HS-5 (cell line): ENCODE data around the gene FNIP2.

Experiments
- DNase-seq: peaks from one replicate; pipeline ENCODE4 v3.0.0-alpha.2; 2012; ENCODE audit warnings: low read depth

Gene FNIP2

DNA sequence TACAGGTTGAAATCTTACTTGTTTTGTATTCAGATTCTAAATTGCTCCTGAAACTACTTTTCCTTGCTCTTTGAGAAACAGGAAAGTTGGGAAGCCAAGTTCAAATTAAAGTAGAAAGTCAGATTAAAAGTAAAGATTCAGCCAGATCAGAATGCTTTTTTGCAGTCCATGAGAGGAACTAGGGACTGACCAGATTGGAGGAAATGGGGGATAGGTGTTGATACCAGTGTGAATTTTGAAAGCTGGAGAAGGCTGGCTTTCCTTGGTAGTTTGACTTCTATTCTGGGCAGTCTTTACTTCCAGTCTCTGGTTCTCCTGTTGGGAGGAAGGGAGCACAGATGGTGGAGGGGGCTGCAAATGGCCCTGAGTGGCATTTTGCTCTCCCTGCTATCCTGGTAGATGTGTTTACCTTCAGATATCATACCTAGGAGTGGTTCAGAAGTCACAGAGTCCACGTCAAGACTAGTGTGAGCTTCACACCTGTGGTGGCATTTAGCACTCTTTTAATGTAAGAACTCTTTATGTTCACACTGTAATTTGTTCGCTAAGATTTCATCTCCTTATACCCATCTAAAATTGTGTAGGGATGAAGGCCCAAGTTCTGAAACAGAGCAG is 68.8 kb downstream of the FNIP2 start:
- no peak for DNase-seq

DNA sequence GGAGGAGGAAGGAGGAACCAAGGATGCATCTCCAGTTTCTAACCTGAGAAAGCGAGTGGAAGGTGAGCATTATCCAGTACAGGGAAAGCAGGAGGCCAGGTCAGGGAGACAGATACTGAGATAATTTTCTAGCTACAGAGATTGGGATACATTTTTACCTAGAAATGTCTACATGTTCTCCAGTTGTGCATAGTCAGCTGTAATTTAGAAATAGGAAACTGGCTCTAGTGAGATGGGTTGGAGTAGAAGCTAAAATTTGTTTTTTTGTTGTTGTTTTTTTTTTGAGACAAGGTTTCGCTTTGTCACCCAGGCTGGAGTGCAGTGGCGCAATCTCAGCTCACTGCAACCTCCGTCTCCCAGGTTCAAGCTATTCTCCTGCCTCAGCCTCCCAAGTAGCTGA is 71.3 kb downstream of the FNIP2 start:
- no peak for DNase-seq

DNA sequence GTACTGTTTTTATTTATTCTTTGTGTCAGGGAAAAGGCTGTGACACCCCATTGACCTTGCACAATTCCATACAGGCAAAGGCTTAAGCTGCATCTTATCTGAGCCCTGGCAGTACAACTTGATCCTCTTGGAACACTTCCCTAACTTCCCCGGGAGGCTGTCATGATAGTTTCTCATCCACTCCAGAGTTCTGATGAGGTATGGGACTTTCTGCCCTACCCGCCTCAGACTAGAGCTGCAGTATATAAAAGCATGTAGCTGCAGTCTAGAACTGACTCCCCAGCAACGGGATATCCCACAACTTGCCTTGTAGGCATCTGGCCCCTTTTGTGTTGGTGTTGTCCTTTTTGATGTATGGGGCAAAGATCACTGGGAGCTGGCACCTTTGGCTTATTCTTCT is 72.7 kb downstream of the FNIP2 start:
- DNase-seq: no peak

DNA sequence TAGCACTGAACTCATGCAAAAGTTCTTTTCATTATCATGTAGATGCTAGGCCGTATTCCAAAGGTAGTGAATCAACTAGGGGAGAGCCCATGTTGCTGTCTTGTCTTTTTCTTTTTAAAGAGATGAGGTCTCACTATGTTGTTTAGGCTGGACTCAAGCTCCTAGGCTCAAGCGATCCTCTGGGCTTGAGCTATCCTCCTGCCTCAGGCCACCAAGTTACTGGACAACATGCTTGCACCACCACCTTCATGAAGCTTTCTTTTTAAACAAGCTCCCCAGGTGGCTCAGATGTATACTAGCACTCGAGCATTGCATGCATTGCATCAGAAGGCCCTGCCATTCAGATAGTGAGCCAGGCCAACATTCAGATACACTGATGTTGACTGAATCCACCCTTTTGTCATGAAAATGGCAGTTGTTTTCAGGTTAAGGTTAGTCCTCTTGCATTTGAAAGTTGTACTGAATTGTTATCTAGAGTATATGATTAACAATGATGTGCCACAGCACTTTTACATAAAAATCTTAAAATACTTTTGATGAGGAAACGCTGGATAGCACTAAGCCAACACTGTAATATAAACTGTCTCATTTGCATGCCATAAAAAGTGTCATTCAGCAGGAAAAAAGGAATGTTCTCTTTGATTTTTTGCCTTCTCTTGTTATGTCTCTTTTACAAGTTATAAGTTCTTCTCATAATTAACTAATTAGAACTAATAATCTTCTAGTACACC is 76.7 kb downstream of the FNIP2 start:
- DNase-seq: no peak

DNA sequence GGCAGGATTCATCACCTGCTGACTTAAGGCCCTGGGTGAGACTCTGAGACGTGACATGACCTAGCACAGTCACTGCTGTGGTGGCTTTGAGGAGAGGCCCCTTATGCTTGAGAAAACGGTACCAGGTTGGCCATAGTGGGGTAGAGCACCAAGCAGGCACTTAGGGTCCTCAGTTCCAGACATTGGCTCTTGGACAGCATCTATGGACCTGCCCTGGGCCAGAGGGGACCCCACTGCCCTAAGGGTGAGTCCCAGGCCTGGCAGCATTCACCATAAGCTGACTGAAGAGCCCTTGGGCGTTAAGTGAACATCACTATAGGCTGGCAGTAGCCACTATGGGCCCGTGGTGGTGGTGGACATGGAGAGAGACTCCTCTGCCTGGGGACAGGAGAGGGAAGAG is 78.7 kb downstream of the FNIP2 start:
- no peak for DNase-seq

DNA sequence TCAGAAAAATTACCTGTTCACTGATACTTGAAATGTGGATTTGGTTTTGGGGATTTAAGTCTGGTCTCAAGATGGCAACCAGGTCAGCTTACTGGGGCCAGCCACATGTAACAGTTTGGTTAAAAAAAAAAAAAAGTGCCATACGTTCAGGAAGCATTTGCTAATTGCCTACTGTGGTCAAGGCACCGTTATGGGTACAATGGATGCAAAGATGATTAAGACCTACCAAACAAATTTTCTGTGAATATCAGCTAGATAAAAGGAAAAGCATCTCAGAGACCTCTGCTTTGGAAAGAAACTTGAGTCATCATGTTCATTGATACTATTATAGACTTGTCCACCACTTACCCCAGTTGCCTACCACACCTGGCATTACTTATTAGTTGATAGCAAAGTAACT is 80.9 kb downstream of the FNIP2 start:
- no peak for DNase-seq

DNA sequence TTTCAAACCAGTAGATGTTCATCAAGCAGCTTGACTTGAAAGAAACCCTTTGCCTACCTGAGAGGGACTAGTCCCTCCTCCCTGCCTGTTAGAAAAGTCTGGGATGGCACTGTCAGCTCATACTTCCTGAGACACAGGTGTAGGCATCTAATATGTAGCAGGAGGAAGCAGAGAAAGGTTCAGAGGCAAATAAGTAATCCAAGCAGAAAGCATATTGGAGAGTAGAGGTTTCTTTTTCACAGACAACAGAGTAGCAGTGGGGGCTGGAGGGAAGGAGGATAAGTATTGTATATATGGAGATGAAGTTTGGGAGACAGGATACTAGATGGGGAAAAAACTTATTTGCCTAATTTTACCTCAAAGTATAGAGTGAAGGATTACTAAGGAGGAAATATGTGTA is 81.5 kb downstream of the FNIP2 start:
- DNase-seq: no peak

DNA sequence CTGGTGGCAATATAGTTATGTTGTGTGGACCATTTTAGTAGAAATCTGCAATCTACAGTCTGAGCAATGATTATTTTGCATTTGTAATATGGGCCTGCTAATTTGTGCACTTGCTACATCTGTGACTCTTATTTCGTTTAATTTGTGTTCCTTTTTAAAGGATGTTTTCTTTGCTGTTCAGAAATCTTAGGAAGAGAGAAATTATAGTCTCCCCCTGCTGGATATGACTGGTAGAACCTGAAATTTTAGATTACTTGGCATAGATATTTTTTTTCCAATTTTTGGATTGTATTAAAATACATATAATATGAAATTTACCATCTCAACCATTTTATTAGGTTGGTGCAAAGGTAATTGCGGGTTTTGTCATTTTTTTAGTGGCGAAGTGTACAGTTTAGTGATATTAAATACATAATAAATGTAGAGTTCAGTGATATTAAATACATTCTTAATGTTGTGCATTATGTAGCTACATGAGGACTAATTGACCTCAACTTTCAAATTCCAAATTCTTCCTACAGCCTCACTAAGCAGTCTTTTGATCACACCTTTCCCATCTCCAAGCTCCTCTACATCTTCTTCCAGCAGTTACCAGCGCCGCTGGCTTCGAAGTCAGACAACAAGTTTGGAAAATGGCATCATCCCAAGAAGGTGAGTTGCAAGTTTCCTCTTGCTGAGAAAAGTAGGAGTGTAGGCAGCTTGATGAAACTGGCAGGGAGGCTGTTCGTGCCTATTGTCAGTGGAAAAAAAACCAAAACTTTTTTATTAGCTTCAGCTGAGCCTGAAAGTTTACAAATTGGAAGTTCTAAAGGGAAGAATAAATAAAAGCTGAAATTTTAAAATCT is 82.2 kb downstream of the FNIP2 start:
- no peak for DNase-seq

DNA sequence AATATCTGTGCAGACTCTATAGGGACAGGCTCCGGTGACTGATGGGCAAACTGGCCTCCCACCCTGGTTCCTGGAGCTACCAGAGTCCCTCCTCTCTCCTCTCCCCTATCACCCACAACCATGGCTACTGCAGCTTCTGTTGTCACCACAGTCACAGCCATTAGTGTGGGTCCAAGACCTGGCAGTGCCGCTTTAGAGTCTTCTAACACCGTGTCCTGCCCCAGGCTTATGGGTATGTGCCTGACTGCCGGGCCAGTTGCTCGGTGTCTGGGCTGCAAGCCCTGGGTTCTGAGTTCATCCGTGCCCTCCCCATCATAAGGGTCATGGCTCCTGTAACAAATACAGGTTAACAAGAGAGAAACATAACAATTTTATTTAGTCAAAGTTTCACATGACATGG is 85.4 kb downstream of the FNIP2 start:
- DNase-seq: no peak

DNA sequence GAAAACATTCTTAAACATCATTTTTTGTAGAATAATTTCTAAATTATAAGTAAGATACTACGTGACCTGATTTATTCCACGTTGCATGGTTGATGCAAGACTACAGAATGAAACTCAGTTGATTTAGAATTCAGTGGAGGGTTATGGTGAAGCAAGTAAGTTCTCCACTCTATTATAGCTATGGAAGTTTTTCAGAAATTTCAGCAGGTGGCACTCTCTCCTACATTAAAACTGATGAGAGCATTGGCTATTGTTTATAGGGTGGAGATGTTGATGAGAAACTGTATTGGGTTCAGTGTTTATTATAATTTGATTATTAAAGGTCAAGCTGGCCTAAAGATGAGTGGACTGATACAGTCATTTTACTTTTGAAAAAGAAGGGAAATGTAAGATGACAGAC is 88.0 kb downstream of the FNIP2 start:
- no peak for DNase-seq

DNA sequence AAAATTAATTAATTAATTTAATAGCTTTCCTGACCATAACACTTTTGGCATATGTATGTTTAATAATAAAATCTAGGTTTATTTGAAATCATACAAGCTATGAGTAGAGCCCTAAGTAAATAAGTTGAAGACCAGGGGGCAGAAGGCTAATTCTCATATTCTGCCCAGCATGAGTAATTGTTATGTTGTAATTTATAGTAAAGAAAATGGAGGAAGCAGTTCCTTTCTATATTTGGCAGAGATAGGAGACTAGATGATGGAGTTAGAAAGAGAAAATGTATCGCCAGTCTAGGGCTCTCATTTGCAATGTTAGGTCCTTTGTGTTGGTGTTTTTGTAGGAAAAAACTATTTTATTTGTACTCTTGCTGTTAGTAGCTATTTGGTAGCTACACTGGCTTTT is 89.1 kb downstream of the FNIP2 start:
- DNase-seq: no peak

DNA sequence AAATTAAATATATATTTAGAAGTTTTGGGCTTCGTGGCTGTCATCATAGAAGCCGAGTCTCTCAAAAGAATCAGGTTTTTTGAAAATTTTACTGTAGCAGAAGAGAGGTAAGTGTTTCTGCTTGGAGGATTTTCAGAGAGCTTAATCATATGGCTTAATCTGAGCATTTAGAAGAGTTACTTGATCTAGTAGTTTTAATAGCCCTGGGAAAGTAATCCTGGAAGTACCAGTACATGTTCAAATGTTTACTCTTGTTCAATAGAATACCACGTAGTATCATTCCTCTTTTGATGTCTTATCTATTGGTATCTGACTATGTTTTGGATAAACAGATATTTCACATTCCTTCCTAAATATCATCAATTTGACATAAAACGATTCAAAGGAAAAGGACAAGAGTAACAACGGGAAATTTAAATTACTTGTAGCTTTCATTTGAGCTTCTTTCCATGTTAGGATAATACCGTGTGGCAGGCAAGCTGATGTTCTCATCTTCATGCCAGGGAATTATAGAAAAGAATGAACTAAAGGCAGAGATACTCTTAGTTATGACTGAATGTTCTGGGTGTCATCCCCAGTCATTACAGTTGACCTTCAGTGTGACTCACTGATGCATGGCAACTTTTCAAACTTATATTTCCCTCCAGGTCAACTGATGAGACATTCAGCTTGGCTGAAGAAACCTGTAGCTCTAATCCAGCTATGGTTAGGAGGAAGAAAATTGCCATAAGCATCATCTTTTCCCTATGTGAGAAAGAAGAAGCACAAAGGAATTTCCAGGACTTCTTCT is 89.8 kb downstream of the FNIP2 start:
- DNase-seq: peak; percentile 76

DNA sequence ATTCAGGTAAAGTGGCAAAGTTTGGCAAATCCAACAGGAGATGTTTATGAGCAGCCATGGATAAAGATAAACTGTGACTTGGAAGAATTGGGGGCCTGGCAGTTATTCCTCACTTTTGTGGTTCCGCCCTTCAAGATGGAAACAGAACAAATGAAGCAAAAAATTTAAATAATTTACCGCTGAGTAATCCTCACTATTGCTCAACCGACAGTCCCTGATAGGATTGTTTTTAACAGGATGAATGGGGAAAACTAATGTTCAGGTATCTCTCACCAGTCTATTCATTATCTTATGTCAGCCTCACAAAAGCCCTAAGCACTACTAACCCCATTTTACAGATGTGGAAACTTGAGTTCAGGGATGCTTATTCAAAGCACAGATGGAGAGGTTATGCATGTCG is 90.8 kb downstream of the FNIP2 start:
- DNase-seq: no peak

DNA sequence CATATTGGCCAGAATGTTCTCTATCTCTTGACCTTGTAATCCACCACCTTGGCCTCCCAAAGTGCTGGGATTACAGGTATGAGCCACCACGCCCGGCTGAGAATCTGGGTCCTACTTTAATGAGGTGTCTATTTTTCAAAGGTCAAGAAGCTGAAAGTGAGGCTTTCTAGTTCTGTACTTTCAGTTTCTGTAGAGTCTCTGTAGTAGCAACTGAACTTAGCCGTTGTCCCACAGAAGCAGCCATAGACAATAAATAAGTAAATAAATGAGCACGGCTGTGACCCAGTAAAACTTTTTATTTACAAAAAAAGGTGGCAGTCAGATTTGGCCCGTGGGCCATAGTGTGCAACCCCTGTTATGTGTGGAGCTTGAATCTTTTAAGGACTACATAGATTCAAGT is 92.0 kb downstream of the FNIP2 start:
- DNase-seq: no peak

DNA sequence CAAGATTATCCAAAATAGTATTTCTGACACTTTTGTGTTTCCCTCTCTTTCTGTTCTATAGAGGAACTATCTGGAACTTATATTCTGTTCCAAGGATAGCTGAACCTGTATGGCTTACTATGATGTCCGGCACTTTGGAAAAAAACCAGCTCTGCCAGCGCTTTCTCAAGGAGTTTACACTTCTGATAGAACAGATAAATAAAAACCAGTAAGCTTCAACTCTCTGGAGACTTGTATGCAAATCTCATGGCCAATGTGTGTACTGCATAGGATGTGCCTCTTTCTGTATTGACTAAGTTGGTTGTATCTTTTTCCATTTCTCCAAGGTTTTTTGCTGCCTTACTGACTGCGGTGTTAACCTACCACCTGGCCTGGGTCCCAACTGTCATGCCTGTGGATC is 92.5 kb downstream of the FNIP2 start:
- DNase-seq: no peak

DNA sequence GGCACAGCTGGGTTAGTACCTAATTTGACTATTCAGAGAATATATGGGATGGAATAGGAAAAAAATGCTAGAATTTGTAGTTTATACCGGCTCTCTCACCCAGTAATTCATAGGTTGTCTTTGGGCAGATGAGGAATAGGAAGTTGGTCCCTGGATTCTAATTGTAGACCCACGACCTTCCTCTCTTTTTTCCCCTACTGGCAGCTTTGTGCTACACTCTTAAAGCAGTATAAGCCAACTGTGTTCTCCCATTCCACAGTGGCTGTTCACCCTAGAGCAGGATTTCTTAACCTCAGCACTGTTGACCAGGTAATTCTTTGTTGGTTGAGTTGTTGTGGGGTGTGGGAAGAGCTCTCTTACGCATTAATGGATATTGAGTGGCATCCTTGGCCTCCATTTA is 92.9 kb downstream of the FNIP2 start:
- no peak for DNase-seq

DNA sequence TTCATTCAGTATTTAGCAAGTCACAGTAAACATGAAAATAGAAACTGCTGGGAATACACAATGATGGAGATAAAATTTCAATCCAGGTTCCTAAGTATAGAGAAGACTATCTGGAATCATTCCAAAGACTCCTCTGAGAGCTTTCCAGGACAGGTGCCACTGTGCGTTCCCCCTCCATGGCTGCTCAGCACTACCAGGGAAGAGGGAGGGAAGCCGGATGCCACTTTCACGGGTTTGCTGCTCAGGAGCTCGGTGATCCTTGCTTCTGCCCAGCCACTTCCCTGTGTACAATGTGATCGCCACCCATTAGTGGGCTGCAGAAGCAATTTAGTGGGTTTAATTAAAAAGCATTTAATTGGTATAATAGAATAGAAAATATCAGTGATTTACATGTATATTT is 94.5 kb downstream of the FNIP2 start:
- no peak for DNase-seq

DNA sequence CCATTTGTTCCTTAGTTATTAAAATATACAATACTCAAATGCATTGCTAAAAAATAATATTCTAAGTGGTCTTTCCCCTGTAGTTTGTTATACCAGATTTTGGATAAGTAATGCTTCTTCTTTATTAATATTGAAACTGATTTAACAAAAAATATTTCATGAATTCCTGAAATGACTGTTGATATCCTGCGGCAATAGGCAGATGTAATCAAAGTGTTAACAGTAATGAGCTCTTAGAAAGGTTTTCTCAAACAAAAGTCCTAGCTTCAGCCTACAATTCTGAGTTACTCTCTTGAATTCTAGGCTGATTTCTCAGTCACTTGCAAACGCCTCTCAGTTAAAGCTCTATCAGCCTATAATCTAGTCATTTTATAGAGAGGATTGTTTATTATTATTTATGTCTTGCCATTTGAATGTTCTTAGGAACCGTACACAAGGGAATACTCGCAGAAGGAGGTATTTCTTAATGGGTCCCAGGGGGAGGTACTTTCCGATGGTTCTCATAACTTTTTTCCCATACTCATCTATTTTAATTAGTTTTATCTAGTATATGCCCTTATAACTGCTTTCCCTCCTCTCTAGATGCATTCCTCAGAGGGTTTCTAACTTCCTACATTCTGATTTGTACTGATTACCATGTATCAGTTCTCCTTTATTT is 96.8 kb downstream of the FNIP2 start:
- no peak for DNase-seq

DNA sequence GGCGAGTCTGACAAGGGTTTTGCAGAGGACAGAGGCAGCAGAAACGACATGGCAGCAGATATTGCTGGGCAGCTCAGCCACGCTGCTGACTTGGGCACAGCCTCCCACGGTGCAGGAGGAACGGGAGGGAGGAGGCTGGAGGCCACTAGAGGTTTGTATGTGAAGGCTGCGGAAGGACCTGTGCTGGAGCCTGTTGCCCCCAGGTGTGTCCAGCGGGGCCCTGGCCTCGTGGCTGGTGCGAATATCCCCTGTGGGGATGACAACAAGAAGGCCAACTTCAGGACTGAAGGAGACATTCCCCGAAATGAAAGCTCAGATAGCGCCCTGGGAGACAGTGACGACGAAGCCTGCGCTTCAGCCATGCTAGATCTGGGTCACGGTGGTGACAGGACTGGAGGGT is 100.2 kb downstream of the FNIP2 start:
- no peak for DNase-seq

DNA sequence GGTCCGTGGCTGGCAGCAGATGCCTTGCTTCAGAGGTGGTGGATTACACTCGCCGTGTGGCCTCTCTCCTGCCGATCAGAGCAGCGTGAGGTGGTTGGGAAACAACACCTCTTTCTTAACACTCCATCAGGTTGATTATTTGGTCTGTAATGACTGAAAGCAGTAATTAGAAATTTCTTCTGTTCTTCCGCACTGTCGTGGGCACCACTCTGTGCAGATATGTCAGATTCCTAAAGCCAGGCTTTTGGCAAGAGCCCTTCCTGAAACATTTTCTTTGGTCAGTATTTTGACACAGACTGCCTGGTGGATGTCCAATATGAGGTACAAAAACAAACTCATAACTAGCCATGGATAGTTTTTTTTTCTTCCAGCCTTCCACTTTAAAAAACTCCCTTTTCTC is 100.9 kb downstream of the FNIP2 start:
- DNase-seq: no peak

DNA sequence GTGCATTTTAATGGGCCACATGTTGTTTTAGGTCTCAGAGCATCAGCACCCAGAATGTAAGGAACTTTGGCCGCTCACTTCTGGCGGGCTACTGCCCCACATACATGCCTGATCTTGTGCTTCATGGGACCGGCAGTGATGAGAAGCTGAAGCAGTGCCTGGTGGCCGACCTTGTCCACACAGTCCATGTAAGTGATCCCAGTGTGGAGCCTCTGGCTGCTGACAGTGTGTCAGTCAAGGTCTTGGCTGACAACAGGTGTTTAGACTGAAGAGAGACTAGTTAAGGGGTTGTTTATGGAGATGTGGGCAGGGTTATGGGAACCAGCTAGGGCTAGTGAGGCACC is 101.4 kb downstream of the FNIP2 start:
- DNase-seq: no peak
